GM21423 (cell line): ENCODE results near the gene SNX10.

ENCODE experiments used
- ATAC-seq: cut with Tn5 transposase; IDR thresholded peaks from one replicate; pipeline ENCODE4 v1.9.1; 2021; ENCODE audit warnings: mild to moderate bottlenecking, moderate library complexity; ENCODE audit not compliant: unreplicated experiment

SNX10 gene

DNA sequence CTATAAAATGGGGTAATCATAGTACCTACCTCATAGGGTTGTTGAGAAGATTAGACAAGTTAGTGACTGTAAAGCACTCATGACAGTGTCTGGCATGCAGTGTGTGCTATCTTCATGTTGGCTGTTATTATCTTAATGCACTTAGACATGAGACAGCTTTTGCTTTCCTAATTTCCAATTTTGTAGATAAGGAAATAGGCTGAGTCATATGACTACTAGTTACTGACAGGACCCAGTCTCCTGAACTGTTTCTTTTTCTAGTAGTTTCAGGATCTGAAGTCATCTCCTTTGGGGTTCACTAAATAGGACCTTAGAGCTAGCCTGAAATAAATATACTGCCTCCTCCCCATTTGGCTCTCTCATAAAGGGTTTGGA, 74.2 kb downstream of the SNX10 start:
- no peak for ATAC-seq

DNA sequence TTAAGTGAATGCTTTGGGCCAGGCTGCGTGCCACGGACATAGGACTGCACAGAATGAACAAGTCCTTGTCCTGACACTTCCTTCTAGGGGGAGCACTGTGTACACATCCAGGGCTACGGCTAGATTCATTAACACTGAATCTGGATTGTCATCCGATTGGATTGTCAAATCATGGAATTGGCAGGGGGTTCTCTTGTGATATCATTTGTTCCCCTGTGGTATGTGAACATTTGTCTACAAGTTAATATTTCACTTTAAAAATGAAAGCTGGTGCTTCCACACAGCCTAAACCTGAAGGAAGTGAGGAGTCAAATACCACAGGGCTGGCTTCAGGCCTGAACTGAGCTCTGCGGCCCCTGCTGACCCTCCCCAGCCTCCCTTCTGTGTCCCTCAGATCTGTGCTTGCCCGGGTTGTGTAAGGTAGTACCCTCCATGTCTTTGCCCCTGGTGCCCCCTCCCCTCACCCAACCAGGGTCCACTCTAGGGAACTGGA, 75.6 kb downstream of the SNX10 start:
- ATAC-seq = no peak

DNA sequence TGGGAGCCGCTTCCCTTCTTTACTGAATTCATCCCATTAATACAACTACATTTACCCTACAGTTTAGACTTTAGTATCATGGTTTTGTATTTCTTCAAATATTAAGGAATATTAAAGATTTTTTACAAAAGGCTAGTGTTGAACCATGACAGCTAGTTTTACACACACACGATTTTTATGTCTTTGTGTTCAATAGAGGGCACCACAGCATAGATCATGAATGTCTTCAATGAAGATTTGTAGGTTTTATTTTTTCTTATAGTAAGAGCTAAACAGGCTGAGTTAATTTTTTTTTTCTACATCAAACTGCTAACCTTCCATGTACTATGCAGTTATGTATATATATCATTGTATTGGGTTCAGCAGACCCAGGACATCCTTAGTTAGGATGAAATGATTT, 76.9 kb downstream of the SNX10 start:
- ATAC-seq = no peak

DNA sequence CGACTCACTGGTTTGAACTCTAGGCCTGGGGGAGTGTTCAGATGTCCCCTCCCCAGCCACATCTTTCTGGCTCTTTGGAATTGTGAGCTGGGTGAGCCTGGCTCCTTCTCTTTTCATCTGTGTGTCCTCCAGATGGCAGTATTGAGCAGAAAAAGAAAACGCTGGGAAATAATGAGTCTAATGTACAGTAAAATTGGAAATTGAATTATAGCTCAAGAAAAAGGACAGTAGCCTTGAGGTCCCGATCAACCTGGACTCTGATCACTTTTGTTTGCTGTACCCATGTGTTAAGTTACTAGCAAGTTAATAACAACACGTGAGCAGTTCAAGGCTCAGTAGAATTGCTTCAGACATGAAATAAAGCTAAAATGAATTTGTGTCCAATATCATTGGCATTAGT, 77.9 kb downstream of the SNX10 start:
- ATAC-seq = peak; percentile 46

DNA sequence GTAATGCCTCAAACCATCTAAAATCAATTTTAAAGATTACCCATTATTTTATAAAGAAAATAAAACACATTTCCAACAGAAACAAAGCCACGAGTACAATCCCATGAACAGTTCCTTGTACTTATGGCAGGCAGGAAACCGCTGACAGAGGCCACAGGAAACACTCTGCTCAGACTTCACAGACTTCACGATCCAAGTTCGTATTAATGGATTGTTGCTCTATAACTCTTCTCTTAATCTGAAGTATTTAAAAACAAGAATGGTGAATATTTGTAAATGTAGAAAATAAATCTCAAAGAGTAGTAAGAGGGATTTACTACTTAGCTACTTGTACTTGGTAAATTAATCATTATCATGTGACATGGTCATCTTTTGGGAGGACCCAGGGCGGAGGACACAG, 78.3 kb downstream of the SNX10 start:
- ATAC-seq = no peak

DNA sequence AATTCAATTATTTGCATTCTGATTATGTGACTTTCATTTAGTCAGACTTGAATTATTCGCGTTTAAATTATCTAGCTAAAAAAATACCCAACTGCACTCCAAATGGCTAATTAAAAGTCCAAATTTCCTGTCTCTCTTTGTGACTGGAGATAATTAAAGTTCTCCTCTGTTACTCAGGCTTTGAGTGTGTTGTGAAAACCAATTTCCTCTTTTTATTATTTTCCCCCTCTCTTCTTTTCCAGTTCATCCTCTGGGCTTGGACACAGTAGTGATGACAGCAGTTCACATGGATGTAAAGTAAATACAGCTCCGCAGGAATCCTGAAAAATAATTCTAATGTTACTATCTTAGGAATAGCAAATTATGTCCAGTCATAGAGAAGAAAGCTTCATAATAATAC, 80.6 kb downstream of the SNX10 start:
- ATAC-seq = no peak

DNA sequence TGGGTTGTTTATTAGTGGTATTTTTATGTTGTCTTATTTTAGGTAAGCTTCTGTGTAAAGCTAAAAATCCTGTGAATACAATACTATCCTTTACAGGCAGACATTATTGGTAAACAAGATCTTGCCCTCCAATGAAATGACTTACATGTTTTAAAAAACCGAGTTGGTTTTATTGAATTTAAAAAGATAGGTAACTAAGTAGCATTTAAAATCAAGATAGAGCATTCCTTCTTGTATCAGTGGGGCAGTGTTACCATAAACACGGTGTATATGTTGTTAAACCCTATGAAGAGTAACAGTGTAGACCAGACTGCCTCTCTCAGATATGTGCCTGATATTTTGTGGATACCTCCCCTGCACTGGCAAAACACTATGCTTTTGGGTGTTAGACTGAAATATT, 81.0 kb downstream of the SNX10 start:
- no peak for ATAC-seq

DNA sequence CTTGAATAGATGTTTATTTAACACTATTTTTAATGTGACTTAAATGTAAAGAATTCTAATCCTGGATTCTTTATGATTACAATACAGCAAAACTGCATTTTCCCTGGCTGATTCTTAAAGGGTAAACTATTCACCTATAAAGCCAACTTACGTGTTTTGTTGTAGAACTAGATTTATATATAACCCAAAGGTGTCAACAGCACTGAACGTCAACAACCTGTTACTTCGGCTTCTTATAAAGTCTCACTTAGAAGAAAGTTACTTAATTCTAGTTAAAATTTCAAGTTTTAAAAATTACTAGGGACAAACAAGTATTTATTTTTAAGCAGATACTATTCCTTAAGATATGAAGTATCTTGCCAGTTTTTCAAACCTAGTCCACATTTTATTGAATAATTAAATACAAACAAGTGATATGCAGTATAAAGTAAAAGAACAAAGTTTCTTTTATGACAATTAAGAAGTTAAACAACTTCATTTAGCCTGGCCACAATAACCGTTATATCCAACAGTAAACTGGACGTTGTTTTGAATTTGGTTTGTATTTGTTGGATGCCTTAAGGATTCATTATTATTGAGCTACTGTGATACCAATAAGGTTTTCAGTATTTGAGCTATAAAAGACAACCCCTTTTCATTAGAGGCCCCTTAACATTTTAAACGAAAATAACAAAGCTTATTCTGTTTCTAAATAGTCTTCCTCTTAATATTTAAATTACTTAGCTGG, 83.1 kb downstream of the SNX10 start:
- no peak for ATAC-seq

DNA sequence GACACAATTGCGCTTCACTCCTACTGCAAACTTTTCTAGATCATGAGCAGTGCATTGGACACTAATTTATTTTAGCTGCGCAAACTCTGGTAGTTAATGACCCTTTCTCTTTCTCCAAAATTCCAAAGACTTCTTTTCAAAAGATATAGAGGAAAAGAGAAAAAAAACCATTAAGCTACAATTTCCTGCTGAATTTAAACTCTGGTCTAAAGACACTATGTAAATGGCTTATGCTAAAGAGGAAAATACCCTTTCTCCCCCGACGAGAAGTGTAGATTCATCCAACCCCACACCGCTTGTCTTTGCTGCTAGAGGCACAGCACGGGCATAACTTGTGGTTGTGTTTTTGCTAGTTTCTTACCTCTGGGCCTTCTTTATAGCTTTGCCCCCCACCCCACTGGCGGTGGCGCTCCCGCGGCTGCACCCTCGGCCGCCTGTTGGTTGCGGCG, 84.1 kb downstream of the SNX10 start:
- ATAC-seq = peak; percentile 30

DNA sequence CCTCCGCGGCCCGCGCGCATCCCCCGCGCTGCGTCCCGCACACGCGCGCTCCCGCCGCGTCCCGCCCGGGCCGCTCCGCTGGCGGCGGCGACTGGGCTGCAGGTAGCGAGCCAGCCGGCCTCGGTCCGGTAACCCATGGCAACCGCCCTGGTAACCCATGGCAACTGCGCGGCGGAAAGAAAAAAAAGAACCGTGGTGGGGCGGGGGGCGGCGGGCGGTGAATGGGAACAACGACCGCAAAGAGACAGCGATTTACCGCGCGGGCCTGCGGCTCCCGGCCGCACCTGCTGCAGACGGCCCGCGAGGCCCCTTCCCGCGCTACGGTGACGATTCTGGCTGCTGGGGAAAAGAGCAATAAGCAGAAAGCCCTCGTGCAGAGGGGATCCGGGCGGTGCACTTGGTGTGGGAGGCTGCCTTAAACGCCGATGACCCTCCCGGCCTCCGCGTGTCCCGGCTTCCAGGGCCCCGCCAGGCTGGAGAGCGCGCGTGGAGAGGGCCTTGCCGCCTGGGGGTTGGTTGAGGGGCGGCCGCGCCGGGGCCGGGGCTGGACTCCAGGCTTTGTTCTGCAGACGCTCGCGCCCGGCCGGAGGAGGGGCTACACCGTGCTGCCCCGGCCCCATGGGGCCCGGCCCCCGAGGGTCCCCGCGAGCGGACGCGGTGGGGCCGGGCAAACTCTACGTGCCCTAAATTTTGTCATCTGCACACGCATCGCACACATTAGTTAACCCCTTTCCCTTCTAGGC, 84.7 kb downstream of the SNX10 start:
- peak; percentile 43 for ATAC-seq

DNA sequence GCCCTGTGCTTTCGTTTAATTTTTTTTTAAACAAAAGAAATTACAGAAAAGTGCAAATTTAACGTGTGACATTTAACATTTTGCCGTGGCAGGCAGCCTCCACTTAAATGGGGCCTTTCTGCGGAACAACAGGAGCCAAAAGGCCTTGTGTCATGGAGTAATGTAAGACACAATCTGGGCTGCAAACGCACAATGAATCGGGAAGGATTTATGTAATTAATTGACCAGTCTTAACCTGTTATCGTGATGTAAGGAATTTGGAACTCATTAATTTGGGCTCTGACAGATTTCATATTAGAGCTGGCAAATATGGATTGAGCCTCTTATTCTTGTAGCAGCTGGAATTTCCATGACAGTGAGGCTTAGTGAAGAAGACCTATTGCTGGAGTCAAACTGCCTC, 86.4 kb downstream of the SNX10 start:
- ATAC-seq = no peak

DNA sequence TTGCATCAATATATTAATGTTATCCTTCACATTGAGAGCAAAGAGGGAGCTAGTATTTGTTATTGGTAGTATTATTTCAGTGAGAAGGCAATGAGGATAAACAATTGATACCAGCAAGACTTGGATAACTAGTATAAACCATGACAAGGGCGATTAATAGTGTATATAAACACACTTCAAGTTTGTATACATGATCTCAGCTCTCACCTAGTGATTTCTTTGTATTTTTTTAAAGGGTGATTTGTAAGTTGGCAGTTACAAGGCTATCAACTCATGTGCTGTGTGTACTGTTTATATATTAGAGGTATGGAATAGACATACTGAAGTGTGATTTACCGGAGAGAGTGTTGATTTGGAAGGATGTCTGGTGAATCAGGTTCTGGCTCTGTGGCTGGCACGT, 88.0 kb downstream of the SNX10 start:
- no peak for ATAC-seq

DNA sequence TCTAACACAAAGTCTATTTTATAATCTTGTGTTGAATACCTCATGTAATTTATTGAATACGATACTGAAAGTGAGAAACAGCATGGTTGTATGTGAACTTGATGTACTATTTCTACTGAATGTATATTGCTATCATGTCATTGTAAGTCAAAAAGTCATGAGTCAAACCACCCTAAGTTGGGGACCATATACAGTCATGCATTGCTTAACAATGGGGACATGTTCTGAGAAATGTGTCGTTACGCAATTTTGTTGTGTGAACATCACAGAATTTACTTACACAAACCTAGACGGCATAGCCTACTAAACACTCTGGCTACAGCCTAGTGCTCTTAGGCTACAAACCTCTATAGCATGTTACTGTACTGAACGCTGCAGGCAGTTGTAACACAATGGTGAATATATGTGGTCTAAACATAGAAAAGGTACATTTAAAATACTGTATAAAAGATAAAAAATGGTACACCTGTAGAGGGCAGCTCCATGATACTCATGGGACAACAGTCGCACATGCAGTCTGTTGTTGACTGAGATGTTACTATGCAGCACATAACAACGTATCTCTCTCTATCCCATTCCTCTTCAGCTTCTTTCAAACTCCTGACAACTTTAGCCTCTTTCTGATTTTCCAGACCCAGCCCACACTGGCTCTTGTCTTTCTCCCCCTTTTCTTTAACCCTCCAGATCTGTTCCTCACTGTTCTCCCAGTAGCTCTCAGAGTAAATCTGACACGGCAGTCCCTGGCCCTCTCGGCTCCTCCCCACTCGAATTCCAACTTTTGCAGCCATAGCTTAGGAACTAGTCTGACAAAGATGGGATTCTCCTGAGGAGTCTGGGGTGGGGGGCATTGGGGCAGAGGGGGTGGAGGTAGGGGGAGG, 90.1 kb downstream of the SNX10 start:
- no peak for ATAC-seq

DNA sequence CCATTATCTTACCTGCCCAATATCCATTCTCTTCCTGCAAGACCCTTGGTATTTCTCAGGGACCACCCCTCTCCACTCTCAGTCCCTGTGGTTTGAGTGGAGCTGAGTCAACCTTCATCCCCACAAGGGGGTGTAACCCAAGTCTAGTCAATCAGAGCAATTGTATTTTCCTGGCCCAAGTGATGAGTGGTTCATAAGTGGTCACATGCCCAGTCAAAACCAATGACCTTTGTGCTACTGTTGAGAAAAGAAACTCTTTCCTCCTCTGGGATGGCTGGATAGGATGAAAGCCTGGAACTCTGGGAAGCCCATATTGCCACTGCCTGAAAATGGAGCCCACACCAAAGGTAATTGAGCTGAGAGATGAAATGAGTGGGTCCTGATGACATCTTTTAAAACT, 93.6 kb downstream of the SNX10 start:
- ATAC-seq = no peak

DNA sequence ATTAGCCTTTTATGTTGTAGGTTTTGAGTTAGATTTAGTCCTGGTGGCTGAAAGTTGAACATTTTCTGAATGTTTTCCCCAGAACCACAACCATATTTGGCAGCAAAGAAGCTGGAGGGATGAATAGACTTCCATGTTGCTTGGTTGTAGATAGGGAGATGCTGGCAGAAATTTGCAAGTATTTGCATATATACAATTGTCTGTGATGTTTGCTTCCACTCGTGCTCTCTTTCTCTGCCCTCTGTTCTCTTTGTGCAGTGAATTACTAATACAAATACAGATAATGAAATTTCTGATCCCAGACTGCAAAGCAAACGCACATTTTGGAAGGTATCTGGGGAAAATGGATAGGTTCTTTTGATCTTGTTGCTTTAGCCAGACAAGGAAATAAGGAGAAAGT, 96.1 kb downstream of the SNX10 start:
- no peak for ATAC-seq

DNA sequence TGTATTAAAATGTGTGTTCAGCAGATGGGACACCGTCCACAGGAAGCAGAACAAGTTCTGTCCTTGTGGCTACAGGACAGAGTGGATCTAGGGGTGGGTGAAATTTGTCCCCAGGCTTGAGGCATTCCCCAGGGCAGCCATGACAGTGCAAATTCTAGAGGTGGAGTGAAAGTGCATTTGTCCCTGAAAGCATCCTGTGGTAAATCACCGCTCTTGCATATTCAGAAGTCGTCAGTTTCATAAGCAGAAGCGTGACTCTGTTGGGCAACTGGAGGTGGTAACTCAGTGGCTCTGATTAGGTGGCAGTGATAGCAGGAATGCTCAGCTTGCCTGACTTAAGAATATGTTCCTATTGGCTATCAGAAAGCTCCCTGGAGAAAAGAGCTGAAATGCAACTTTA, 96.6 kb downstream of the SNX10 start:
- no peak for ATAC-seq

DNA sequence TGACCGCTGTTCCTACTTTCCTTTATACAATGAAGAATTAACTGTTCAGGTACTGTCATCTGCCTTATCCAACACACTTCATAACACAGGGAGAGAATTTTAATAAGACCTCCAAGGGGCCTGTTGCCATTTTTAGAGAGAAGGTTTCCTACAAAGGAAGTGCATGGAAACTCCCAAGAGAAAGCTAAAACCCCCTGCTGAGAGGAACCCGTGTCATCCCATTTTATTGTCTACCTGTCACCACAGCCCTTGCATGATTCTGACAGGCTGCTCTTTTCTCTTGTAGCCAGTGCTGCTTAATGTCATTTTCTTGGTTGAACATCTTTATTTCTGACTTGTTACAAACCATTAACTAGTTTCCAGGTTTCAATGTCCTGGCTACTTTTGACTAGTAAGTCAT, 98.4 kb downstream of the SNX10 start:
- ATAC-seq = no peak

DNA sequence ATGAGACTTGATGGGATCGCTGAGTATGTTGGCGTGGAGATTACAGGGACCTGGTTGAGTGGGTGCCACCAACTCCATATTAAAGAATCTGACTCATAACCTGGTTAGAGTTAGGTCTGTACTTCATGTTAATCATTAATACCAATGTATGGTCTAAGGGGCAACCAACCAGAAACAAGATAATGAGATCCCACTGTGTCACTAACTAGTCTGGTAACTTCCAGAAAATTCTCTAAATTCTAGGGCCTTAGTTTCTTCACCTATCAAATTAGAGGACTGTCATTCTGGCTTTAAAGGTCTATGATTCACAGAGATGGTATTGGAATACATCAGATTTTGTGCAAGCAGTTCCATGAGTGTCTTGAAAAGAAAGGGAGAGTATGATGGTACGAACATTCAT, 102.2 kb downstream of the SNX10 start:
- no peak for ATAC-seq

DNA sequence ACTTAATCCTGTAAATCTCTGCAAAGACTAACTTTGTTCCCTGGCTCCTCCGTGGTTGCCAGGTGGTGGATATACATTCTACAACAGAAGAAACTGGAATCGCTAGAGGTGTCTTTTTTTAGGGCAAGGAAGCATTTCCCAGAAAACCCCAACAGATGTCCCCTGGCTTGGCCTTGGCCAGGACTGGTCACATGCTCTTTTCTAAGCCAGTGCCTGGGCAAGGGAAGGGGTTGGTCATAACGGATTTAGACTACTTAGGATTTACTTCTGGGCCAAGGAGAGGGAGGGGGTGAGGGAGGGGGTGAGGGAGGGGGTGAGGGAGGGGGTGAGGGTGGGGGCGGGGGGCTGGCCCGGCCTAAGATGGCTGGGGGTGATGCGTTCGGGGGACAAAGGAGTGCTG, 105.7 kb downstream of the SNX10 start:
- ATAC-seq = no peak

DNA sequence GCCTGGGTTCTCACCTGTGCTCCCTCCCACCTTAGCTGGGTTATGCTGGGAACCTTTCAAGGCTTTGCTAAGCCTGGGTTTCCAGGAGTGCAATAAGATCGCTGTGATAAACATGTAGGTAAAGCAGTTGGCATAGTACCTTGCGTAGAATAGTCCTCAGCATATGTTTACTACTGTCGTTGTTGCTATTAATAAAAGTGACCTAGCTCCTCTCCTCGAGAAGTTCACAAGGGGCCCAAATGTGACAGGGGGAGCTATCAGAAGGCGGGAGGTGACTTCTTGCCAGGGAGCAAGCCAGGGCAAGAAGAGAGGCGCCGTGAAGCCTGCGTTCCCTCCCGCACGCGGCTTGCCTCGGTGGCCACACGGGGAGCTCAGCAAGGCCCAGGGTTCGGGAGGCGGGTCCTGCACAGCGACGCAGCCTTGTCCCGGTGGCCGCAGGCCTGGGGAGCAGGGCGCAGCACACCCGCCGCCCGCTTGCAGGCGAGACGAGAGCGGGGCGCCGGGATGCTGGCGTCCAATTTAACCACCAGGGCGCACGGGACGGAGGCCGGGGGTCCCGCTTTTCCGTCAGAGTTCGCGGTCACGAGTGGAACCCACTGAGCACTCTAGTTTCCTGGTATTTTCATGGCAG, 106.2 kb downstream of the SNX10 start:
- peak; percentile 17 for ATAC-seq

DNA sequence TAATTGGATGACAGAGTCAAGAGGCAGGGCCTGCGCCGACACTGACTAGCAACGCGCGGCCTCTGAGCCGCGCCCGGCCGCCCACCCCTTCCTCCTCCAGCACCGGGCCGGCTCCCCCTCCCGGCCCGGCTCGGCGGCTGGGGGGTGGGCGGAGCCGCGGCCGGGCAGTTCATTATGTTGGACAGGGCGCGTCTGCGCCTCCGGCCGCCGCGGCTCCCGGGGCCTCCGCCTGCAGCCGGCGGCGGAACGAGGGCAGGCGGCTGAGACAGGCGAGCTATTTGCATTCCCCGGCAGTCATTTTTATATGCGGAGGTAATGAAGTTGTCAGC, 106.7 kb downstream of the SNX10 start:
- peak; percentile 39 for ATAC-seq
